SK-N-SH (cell line): ENCODE results near the gene PTPRJ. TPM values are rescaled to one million over a fixed set of nuclear protein-coding genes. Genes with fewer than 3 reads are reported as not detected.

ENCODE experiments used
- CTCF ChIA-PET: fragments of 300-600, 350-600 bp; formaldehyde crosslinking; extraction: SDS; loops from one replicate; lab custom pipeline; 2021; lab: Yijun Ruan, JAX
- POLR2A ChIA-PET: fragments of 350-600 bp; sonication (Branson Sonifier 250); formaldehyde crosslinking; extraction: SDS; loops from one replicate; lab custom pipeline; 2020; ENCODE audit warnings: antibody characterized with exemption, inconsistent platforms; lab: Yijun Ruan, JAX
- DNase-seq: peaks from one replicate; pipeline ENCODE4 v3.0.0; 2012
- H2AFZ ChIP-seq: fragments of 200-600 bp; sonication (generic); 2 replicates; pipeline ENCODE4 v1.8.1; 2016; ENCODE audit warnings: antibody characterized with exemption, mild to moderate bottlenecking, low read depth
- H3F3A ChIP-seq: fragments of 200-600 bp; sonication (generic); replicated peaks from 2 replicates; pipeline ENCODE3; 2016; ENCODE audit warnings: antibody characterized with exemption, mild to moderate bottlenecking; ENCODE audit not compliant: insufficient read depth
- H3K27ac ChIP-seq, 2 experiments: fragments of 200-500 bp in 1 of 2; fragments of 200-600 bp in 1 of 2; sonication (Bioruptor generic) in 1 of 2; sonication (generic), shearing (Covaris generic) in 1 of 2; 2 replicates each; pipeline versions ENCODE4 v1.5.1 to v1.6.1; 2014 to 2016; ENCODE audit warnings: low read depth in 2 of 2, inconsistent platforms in 1 of 2, low read length in 1 of 2, mild to moderate bottlenecking in 1 of 2, mixed read lengths in 1 of 2
- H3K27me3 ChIP-seq: fragments of 200-600 bp; sonication (generic), shearing (Covaris generic); 2 replicates; pipeline ENCODE4 v1.6.1; 2016; ENCODE audit warnings: mixed run types; ENCODE audit not compliant: insufficient read depth
- H3K36me3 ChIP-seq, 2 experiments: fragments of 200-500 bp in 1 of 2; fragments of 200-600 bp in 1 of 2; sonication (Bioruptor generic) in 1 of 2; sonication (generic) in 1 of 2; replicated peaks in 1 of 2; 2 replicates each; pipeline versions ENCODE3 to v1.5.1; 2014 to 2016; ENCODE audit warnings: low read length in 1 of 2, mild to moderate bottlenecking in 1 of 2; ENCODE audit not compliant: insufficient read depth in 2 of 2, control insufficient read depth in 1 of 2
- H3K4me1 ChIP-seq, 2 experiments: fragments of 200-500 bp in 1 of 2; fragments of 200-600 bp in 1 of 2; sonication (Bioruptor generic) in 1 of 2; sonication (generic), shearing (Covaris generic) in 1 of 2; 2 replicates each; pipeline versions ENCODE4 v1.5.1 to v1.6.1; 2014 to 2016; ENCODE audit warnings: low read depth in 1 of 2, low read length in 1 of 2, mixed run types in 1 of 2; ENCODE audit not compliant: insufficient read depth in 2 of 2, control insufficient read depth in 1 of 2
- H3K4me2 ChIP-seq: fragments of 200-600 bp; sonication (generic), shearing (Covaris generic); 2 replicates; pipeline ENCODE4 v1.6.1; 2017; ENCODE audit warnings: mixed run types
- H3K4me3 ChIP-seq, 2 experiments: fragments of 200-500 bp in 1 of 2; fragments of 200-600 bp in 1 of 2; sonication (Bioruptor generic) in 1 of 2; sonication (generic), shearing (Covaris generic) in 1 of 2; 2 replicates each; pipeline versions ENCODE4 v1.5.1 to v1.8.1; 2014 to 2016; ENCODE audit warnings: low read depth in 2 of 2, inconsistent platforms in 1 of 2, low read length in 1 of 2, mild to moderate bottlenecking in 1 of 2, mixed read lengths in 1 of 2, moderate library complexity in 1 of 2
- H3K79me2 ChIP-seq: fragments of 200-600 bp; sonication (generic); 2 replicates; pipeline ENCODE4 v1.8.1; 2017; ENCODE audit warnings: mild to moderate bottlenecking; ENCODE audit not compliant: insufficient read depth
- H3K9ac ChIP-seq: fragments of 200-600 bp; sonication (generic); 2 replicates; pipeline ENCODE4 v1.6.1; 2017; ENCODE audit warnings: mixed run types
- H3K9me2 ChIP-seq: fragments of 200-600 bp; sonication (generic); 2 replicates; pipeline ENCODE4 v1.6.1; 2017; ENCODE audit warnings: mixed run types
- H3K9me3 ChIP-seq: fragments of 200-600 bp; sonication (generic); 2 replicates; pipeline ENCODE4 v1.6.1; 2017; ENCODE audit warnings: mixed run types, mild to moderate bottlenecking, moderate library complexity
- H4K20me1 ChIP-seq: fragments of 200-600 bp; sonication (generic); 2 replicates; pipeline ENCODE4 v1.6.1; 2017; ENCODE audit warnings: mild to moderate bottlenecking, mixed run types; ENCODE audit not compliant: insufficient read depth
- CHD2 ChIP-seq: fragments of 150-350 bp; IDR thresholded peaks from 2 replicates; pipeline ENCODE4 v1.6.1; 2018; ENCODE audit warnings: low read length; ENCODE audit not compliant: partially characterized antibody
- EP300 ChIP-seq, 2 experiments: IDR thresholded peaks; 2 replicates each; pipeline versions ENCODE4 v1.4.0 to v1.6.1; 2012; ENCODE audit warnings: borderline replicate concordance in 1 of 2, low read depth in 1 of 2, low read length in 1 of 2
- FOXJ3 ChIP-seq: sonication (generic); formaldehyde crosslinking; IDR thresholded peaks from 2 replicates; pipeline ENCODE4 v1.5.1; 2020; ENCODE audit warnings: mild to moderate bottlenecking, missing genetic modification reagents
- FOXM1 ChIP-seq: IDR thresholded peaks from 2 replicates; pipeline ENCODE4 v1.4.0; 2012; ENCODE audit warnings: low read depth, mild to moderate bottlenecking
- GATA2 ChIP-seq: sonication (generic); formaldehyde crosslinking; IDR thresholded peaks from 2 replicates; pipeline ENCODE4 v1.5.0; 2020; ENCODE audit warnings: mild to moderate bottlenecking, missing genetic modification reagents
- IRF3 ChIP-seq: fragments of 150-350 bp; IDR thresholded peaks from 2 replicates; pipeline ENCODE4 v1.6.1; 2016; ENCODE audit warnings: mild to moderate bottlenecking, low read depth, low read length
- MEF2A ChIP-seq: IDR thresholded peaks from 2 replicates; pipeline ENCODE4 v1.4.0; 2012; ENCODE audit warnings: low read depth, borderline replicate concordance
- MXI1 ChIP-seq: IDR thresholded peaks from 2 replicates; pipeline ENCODE4 v1.6.1; 2012; ENCODE audit warnings: mild to moderate bottlenecking, low read depth, low read length, improper control_type of control experiment
- NFIC ChIP-seq: IDR thresholded peaks from 2 replicates; pipeline ENCODE4 v1.4.0; 2012; ENCODE audit warnings: borderline replicate concordance
- NRF1 ChIP-seq: IDR thresholded peaks from 2 replicates; pipeline ENCODE4 v1.6.1; 2012; ENCODE audit warnings: low read depth, mild to moderate bottlenecking, low read length
- PBX3 ChIP-seq: IDR thresholded peaks from 2 replicates; pipeline ENCODE4; 2012
- RAD21 ChIP-seq: IDR thresholded peaks from 2 replicates; pipeline ENCODE4 v1.6.1; 2012; ENCODE audit warnings: mild to moderate bottlenecking, low read length
- REST ChIP-seq: IDR thresholded peaks from 2 replicates; pipeline ENCODE4 v1.6.1; 2012; ENCODE audit warnings: mild to moderate bottlenecking, low read depth, low read length, moderate library complexity
- TAF1 ChIP-seq: IDR thresholded peaks from 2 replicates; pipeline ENCODE4 v1.6.1; 2012; ENCODE audit warnings: low read depth, mild to moderate bottlenecking, low read length, moderate library complexity, borderline replicate concordance
- TCF12 ChIP-seq: IDR thresholded peaks from 2 replicates; pipeline ENCODE4 v1.4.0; 2012
- TEAD4 ChIP-seq: IDR thresholded peaks from 2 replicates; pipeline ENCODE4 v1.4.0; 2012; ENCODE audit warnings: mild to moderate bottlenecking, borderline replicate concordance; ENCODE audit not compliant: insufficient read depth
- USF2 ChIP-seq: fragments of 150-350 bp; IDR thresholded peaks from 2 replicates; pipeline ENCODE4 v1.6.1; 2017; ENCODE audit warnings: antibody characterized with exemption, low read length, low read depth, borderline replicate concordance
- ZBTB33 ChIP-seq: IDR thresholded peaks from 2 replicates; pipeline ENCODE4 v1.4.0; 2012; ENCODE audit warnings: low read depth, borderline replicate concordance
- WGBS: methylation state at CpG from one replicate; pipeline ENCODE4 v1.1.6; 2017; ENCODE audit warnings: low lambda C conversion rate; 5-methylcytosine and 5-hydroxymethylcytosine counted together
- polyA plus RNA-seq, 3 experiments: library from polyadenylated mRNA; depleted of rRNA; stranded (reverse); fragments of >200 nt; gene quantifications; 2 replicates each; pipeline ENCODE4 v1.2.3, GENCODE V29; 2012

PTPRJ gene
- polyA plus RNA-seq, 1 of the 3 experiments (the other 2 are of a cell fraction): 4.5 TPM

GRCh38 chr11:48052183-48053044 lies 72.1 kb downstream of the PTPRJ start:
- Histone ChIP-seq H3K9me2 (no peaks in the 10 kb centered on the region), H3K27me3 (no peaks in the 10 kb centered on the region), H3K9ac (no peak overlapping the region), H3K9me3 (no peaks in the 10 kb centered on the region), H4K20me1 (peaks cover 14% of the 10 kb centered on the region), H3K4me1 (peaks cover 12% of the 10 kb centered on the region in 2 experiments; a peak in 2 of 4 replicates), H3K27ac (peak overlapping the region; percentile 11 to 27; a peak in 3 of 4 replicates), H3K4me3 (no peak overlapping the region), H3K79me2 (peaks cover 74% of the 10 kb centered on the region), H2AFZ (no peak overlapping the region), H3K36me3 (no peaks in the 10 kb centered on the region), H3K4me2 (peak overlapping the region; percentile 65), H3F3A (peaks cover 13% of the 10 kb centered on the region)
- DNase-seq: no peak
- WGBS: 85% methylated on average over 6 of the region's 9 CpGs
- peak; percentile 29; the same call in 1 of the 2 replicates for TF ChIP-seq TCF12
- TF ChIP-seq PBX3: 0 out of 2 replicates have a peak, but pooled peaks have one; percentile 9
- TF ChIP-seq TEAD4: peak; percentile 45; the same call in 1 of the 2 replicates
- peak; percentile 60 for TF ChIP-seq NFIC
- TF ChIP-seq MXI1: no peak
- POLR2A ChIA-PET: no interaction called here
- CTCF ChIA-PET: no interaction called here

- Histone ChIP-seq H3K9me3 (no peaks in the 10 kb centered on the region), H3F3A (peaks cover 7% of the 10 kb centered on the region), H4K20me1 (peaks cover 11% of the 10 kb centered on the region), H3K4me2 (no peak overlapping the region), H3K4me3 (no peak overlapping the region), H3K36me3 (no peaks in the 10 kb centered on the region), H3K27ac (no peak overlapping the region), H3K4me1 (peaks cover 8 to 12% of the 10 kb centered on the region in 2 experiments; a peak in 2 of 4 replicates), H3K9me2 (no peaks in the 10 kb centered on the region), H3K9ac (no peak overlapping the region), H3K79me2 (peaks cover 85% of the 10 kb centered on the region), H3K27me3 (no peaks in the 10 kb centered on the region), H2AFZ (no peak overlapping the region)
- whole genome bisulfite sequencing: 94% methylated on average over 1 of the region's 1 CpG
- ChIA-PET CTCF (no interaction called here), POLR2A (no interaction called here)
- no peak for TF ChIP-seq FOXJ3 (CRISPR knock-in tag)
- no peak for TF ChIP-seq GATA2 (CRISPR knock-in tag)
- no peak for TF ChIP-seq FOXM1
- TF ChIP-seq USF2: no peak
- no peak for TF ChIP-seq IRF3
- TF ChIP-seq REST: no peak
- TF ChIP-seq RAD21: no peak
- no peak for TF ChIP-seq EP300 (IDR thresholded peaks at IDR 0.05; ENCODE audit: borderline replicate concordance in 1 of 2, low read depth in 1 of 2, low read length in 1 of 2)
- TF ChIP-seq CHD2: no peak
- TF ChIP-seq TAF1: no peak
- no peak for TF ChIP-seq ZBTB33
- TF ChIP-seq NRF1: no peak
- no peak for TF ChIP-seq MXI1
- TF ChIP-seq MEF2A: no peak
- no peak for DNase-seq
These were observed 74.6 kb downstream of the PTPRJ start for GRCh38 chr11:48054994-48055291.
